A549 treated with RU486 at 1 μM for 4 hours (cell line): ENCODE measurements around the gene F2R. TPM values are rescaled to one million over a fixed set of nuclear protein-coding genes. Genes with fewer than 3 reads are reported as not detected.

Experiments
- total RNA-seq: library from RNA; stranded (reverse); fragments of 200-300 nt; extraction: Qiagen RNA extraction; gene quantifications from 5 replicates; pipeline ENCODE4 v1.2.3, GENCODE V29; 2022; ENCODE audit warnings: low read depth

F2R gene
- 28.7 to 56.8 TPM (median 53.2 TPM) in 5 replicates for total RNA-seq

GRCh38 chr5:76715736-76716455 is at the start of gene F2R:
TSS of gene F2R (plus strand) at chr5:76716126. CDS start at chr5:76716308, 182 bp downstream.

Other genes with a start within 250 kb of the F2R start
- 3.3 to 6.3 TPM (median 5.3 TPM) in 5 replicates for gene F2RL2, start 92.7 kb upstream of the F2R start, total RNA-seq
- gene F2RL1, start 102.9 kb downstream of the F2R start, total RNA-seq: 235 to 317 TPM (median 280 TPM) in 5 replicates
- gene S100Z, start 133.9 kb downstream of the F2R start, total RNA-seq: not detected in 5 replicates
- gene CRHBP, start 236.9 kb downstream of the F2R start, total RNA-seq: 0.05 to 0.42 TPM (median 0.21 TPM) in 3 of 5 replicates, not detected in the others